Stimulated activated CD8-positive, alpha-beta memory T cell treated with anti-CD3 and anti-CD28 coated beads, Interleukin-7, amount 100 ng/mL, for 48 hours (primary cell): Measurements from ENCODE around the gene RAD23A.

ENCODE experiments used
- DNase-seq, 2 donors: peaks; one replicate each; pipeline ENCODE4 v3.0.0-alpha.2; 2020; ENCODE audit warnings: low read depth in 1 of 2; ENCODE audit errors: extremely low read depth in 1 of 2

RAD23A gene

GRCh38 chr19:13001502-13002165 is 56.0 kb downstream of the RAD23A start:
- DNase-seq: no peak

- no peak for DNase-seq
These were observed 56.7 kb downstream of the RAD23A start for GRCh38 chr19:13002166-13002898.

GRCh38 chr19:13003081-13003480 is 57.4 kb downstream of the RAD23A start:
- no peak for DNase-seq
